Measurements from ENCODE around the gene SP110.

Gene SP110

DNA sequence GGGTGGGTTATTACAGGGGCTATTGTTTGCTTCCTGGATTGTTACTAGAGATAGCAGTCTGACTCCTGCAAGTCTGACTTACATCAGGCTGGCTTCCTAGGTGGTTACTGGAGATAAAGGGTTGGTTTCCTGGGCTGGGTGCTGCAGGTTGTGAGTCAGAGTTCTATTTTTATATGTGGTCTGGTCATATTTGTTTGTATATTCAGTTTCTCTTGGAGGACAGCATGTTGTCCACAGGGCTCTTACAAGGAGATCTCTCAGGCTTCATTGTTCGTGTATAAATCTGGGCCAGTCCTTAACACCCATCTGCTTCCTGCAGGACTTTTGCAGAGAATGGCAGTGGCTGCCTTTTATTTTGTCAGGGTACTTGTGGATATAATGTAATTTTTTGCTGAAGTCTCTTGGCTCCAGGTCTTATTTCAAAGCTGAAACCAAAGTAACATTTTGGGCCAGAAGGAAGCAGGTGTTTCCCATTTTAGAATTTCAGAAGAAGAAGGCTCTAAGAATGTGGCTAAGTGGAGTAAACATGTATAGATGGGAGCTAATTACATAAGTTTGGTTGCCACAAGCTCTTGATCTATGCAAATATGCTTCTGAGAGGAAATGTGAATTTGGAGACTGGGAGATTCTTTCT is 85.2 kb downstream of the SP110 start:
- no peak for TF ChIP-seq GATA2 (IDR thresholded peaks at IDR 0.05; ENCODE audit: low read depth, low read length)
- no peak for TF ChIP-seq GATA3 (IDR thresholded peaks at IDR 0.05; ENCODE audit: low read depth, low read length)

DNA sequence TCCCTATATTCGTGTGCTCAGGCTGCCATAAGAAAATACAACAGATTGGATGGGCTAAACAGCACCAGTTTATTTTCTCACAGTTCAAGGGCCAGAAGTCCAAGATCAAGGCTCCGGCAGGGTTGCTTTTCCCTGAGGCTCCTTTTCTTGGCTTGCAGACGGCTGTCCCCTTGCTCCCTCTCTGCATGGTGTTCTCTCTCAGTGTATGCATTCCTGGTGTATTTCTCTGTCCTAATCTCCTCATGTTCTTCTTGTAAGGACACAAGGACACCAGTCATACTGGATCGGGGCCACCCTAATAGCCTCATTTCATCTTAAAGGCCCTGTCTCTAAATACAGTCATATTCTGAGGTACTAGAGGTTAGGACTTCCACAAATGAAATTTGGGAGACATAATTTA is 88.4 kb downstream of the SP110 start:
- TF ChIP-seq GATA3 (IDR thresholded peaks at IDR 0.05; ENCODE audit: low read depth, low read length) (no peak), GATA2 (IDR thresholded peaks at IDR 0.05; ENCODE audit: low read depth, low read length) (no peak)

DNA sequence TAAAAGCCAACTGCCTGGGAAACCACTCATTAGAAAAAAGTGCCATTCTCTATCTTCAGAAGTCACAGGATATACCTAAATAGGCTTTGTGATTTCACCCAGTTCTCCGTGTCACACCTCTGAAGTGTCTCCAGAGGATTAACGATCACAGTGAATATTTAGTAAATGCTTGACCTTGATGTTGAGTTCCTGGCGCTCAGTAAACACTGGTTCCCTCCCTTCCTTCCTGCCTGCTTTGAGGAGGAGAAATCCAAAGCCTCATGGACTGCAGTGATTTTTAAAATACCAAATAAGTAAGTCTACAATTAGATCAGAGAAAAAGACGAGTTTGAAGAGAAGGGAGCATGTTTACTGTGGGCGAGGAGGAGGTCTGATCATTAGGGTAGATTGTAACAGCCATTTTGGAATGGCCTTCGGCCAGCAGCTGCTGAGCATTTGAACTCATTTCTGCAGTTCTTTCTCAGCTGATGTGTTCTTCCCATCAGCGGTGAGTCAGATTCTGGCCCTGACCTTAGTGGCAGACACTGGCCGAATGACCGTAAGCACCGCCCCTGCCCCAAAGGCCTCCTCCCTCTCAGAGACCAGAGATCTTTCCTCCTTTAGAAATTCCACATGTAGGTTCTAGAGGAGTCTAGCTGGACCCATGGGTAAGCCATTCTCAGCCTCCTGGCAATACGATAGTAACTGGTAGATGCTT is 89.0 kb downstream of the SP110 start:
- TF ChIP-seq GATA2 (IDR thresholded peaks at IDR 0.05; ENCODE audit: low read depth, low read length) (no peak), GATA3 (IDR thresholded peaks at IDR 0.05; ENCODE audit: low read depth, low read length) (no peak)

DNA sequence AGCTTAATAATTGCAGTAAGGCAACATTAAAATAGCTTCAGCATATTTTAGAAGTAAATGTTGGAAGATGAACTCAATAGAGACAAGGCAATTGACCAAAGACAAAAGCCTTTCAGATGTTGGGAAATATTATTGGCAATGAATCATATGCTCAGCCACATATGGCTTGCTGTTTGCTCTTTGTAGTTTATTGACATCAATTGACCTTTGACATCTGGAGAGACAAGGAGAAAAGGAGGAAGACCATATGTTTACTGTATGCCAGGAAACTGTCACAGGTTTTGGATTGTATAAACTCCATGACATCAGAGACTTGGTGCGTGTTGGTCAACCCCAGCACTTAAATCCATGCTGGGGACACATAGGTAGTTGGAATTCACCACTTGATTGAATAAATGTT is 90.4 kb downstream of the SP110 start:
- TF ChIP-seq GATA3 (IDR thresholded peaks at IDR 0.05; ENCODE audit: low read depth, low read length) = no peak
- no peak for TF ChIP-seq GATA2 (IDR thresholded peaks at IDR 0.05; ENCODE audit: low read depth, low read length)

DNA sequence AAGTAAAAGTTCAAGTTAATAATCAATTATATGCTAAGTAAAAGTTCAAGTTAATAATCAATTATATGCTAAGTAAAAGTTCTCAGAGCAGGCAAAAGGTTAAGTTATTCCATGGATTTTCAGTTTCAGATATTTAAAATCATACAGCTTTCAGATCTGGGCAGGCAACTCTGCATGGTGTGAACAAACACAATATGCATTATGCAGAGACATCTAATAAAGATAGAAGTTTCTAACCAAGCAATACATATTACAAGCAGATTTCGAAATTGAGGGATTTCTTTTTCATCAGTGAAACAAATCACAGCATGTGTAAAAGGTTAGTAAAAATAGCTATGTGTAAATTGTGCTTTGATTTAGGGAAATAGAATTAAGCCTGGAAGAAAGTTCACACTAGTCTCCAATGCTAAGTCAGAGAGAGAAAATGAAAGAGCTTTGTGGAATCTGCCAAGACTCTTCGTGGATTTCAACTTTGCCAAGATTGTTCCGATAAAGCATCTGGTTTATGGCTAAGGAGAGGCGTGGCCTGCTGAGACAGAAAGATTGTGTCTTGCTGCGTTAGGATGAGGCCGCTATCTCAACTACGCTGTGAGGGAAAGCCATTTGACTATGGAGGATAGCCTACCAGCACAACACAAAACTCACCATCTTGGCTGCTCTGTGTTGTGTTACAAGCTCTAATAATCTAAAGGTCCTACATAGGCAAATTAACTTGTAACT is 91.0 kb downstream of the SP110 start:
- TF ChIP-seq GATA3 (IDR thresholded peaks at IDR 0.05; ENCODE audit: low read depth, low read length) (no peak), GATA2 (IDR thresholded peaks at IDR 0.05; ENCODE audit: low read depth, low read length) (no peak)

DNA sequence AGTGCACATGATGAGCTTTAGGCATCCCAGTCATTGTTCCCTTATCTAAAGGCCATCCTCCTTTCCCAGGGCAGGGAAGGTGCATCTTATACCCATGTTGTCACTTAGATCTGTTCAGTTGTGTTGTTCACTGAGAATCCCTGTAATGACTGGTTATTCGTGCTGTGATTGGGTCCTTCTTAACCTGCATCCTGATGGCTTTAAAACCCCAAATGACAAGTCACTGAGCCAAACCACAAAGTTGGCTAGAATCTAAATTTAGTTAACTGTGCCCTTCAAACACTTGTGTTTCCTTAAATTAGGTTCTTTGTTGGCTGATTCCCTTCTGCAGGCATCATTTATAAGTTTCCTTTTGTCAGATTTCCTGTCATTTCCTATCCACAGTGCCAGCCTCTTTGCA is 92.6 kb downstream of the SP110 start:
- no peak for TF ChIP-seq GATA2 (IDR thresholded peaks at IDR 0.05; ENCODE audit: low read depth, low read length)
- no peak for TF ChIP-seq GATA3 (IDR thresholded peaks at IDR 0.05; ENCODE audit: low read depth, low read length)

DNA sequence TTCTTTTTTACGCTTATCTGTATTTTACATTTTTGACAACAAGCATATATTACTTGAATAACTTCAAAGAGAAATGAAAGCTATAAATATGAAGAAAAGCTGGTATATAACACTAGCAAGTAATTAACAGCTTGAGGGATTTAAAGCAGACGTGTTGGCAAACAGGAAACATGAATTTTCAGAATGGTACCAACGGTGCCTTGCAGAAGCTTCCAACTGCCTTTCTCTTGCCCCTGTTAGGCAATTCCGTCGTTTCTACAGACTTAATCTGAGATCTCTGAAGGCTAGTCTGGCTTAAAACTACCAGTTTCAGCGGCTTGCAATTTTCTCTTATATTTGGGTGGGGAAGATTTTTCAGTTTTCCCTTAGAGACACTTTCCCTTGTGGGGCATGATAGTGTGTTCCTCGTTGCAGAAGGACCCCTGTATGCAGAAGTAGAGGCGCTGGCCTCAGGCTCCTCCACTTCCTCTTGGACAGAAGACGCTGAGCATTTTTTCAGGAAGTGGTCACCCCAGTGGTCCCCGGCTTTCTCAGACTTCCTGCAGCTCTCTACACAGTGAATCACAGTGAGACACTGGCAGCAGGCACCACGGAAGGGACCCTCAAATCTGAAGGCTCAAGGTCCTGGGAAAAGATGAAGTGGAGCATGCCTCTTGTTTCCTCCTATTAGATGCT is 94.9 kb downstream of the SP110 start:
- TF ChIP-seq GATA3 (IDR thresholded peaks at IDR 0.05; ENCODE audit: low read depth, low read length) (no peak), GATA2 (IDR thresholded peaks at IDR 0.05; ENCODE audit: low read depth, low read length) (no peak)

DNA sequence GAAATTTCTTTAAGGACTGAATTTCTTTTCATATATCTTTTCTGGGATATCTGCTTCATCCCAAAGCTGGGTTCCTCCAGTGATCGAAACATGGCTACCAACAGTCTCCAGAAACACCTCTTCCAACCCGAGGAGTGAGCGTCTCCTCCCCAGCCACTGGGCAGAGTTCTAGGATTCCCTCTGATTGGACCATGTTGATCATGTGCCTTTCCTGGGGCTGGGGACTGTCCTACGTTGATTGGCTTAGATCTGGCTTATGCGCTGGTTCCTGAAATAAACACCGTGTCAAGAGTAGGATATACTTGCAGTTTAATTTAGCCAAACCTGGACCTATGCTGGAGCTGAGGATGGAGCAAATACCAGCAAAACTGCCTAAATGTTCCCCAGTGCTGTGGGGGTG is 95.5 kb downstream of the SP110 start:
- TF ChIP-seq GATA2 (IDR thresholded peaks at IDR 0.05; ENCODE audit: low read depth, low read length) (no peak), GATA3 (IDR thresholded peaks at IDR 0.05; ENCODE audit: low read depth, low read length) (no peak)
